ENCODE results near the gene TIMM10. TPM values are rescaled to one million over a fixed set of nuclear protein-coding genes. Genes with fewer than 3 reads are reported as not detected.

TIMM10 gene
- total RNA-seq, 1 experiment from 2014 or later: 152 TPM

GRCh38 chr11:57497303-57498247 lies 33.0 kb downstream of the TIMM10 start:
- CTCF ChIA-PET: no interaction called here
- no peak for TF ChIP-seq POLR2AphosphoS5 (IDR thresholded peaks at IDR 0.05; ENCODE audit: low read depth, low read length)
- BruUV-seq (replicated peaks): no TSS peak

GRCh38 chr11:57496109-57496820 lies 34.3 kb downstream of the TIMM10 start:
- no TSS peak for BruUV-seq (replicated peaks)
- ATAC-seq: no peak
- H3K27me3 ChIP-seq (ENCODE audit: control insufficient read depth, insufficient read depth, low read length): no peaks in the 10 kb centered on the region
- POLR2A ChIA-PET: no interaction called here
- no peaks in the 10 kb centered on the region for H3K9me3 ChIP-seq (ENCODE audit: control insufficient read depth, insufficient read depth, low read depth, low read length)
- H3K27ac ChIP-seq (ENCODE audit: low read length): no peak overlapping the region
- TF ChIP-seq TCF7L2 (IDR thresholded peaks at IDR 0.05; ENCODE audit: low read depth, low read length) (no peak), CTCF (IDR thresholded peaks at IDR 0.05) (no peak), REST (IDR thresholded peaks at IDR 0.05; ENCODE audit: insufficient read depth in 1 of 2, low read depth in 2 of 2, low read length in 1 of 2) (no peak), POLR2AphosphoS5 (IDR thresholded peaks at IDR 0.05; ENCODE audit: low read depth, low read length) (no peak), SIN3A (IDR thresholded peaks at IDR 0.05; ENCODE audit: borderline replicate concordance, insufficient read depth, low read depth, low read length) (no peak)
- DNase-seq (ENCODE audit: low read depth, low spot score): no peak
- no peaks in the 10 kb centered on the region for H3K4me1 ChIP-seq (ENCODE audit: control insufficient read depth, insufficient read depth, low read length)
- intact Hi-C loops (cut with micrococcal nuclease; ENCODE audit: unreplicated experiment): no loop called here
- H3K36me3 ChIP-seq (ENCODE audit: control insufficient read depth, insufficient read depth, low read length): no peaks in the 10 kb centered on the region
- in situ Hi-C loops (cut with HindIII; ENCODE audit: low pct_unique_long_range_greater_than_20kb, low sequenced_read_pairs): no loop called here
- CTCF ChIA-PET: no interaction called here
- H3K4me3 ChIP-seq (ENCODE audit: low read depth in 2 of 2, low read length in 2 of 2): no peak overlapping the region

More at GRCh38 chr11:57497303-57498247, 33.0 kb downstream of the TIMM10 start:
- in situ Hi-C loops (cut with HindIII; ENCODE audit: low pct_unique_long_range_greater_than_20kb, low sequenced_read_pairs) (no loop called here), intact Hi-C loops (cut with micrococcal nuclease; ENCODE audit: unreplicated experiment) (no loop called here)
- POLR2A ChIA-PET: no interaction called here
- no peaks in the 10 kb centered on the region for H3K9me3 ChIP-seq (ENCODE audit: control insufficient read depth, insufficient read depth, low read depth, low read length)
- H3K36me3 ChIP-seq (ENCODE audit: control insufficient read depth, insufficient read depth, low read length): no peaks in the 10 kb centered on the region
- peaks cover 6% of the 10 kb centered on the region; the same call in 1 of the 2 replicates for H3K4me1 ChIP-seq (ENCODE audit: control insufficient read depth, insufficient read depth, low read length)
- no peak overlapping the region for H3K27ac ChIP-seq (ENCODE audit: low read length)
- no peak for DNase-seq (ENCODE audit: low read depth, low spot score)
- no peak overlapping the region for H3K4me3 ChIP-seq (ENCODE audit: low read depth in 2 of 2, low read length in 2 of 2)
- H3K27me3 ChIP-seq (ENCODE audit: control insufficient read depth, insufficient read depth, low read length): no peaks in the 10 kb centered on the region
- no peak for ATAC-seq
